ENCODE results near the gene EFNA2.

DNA sequence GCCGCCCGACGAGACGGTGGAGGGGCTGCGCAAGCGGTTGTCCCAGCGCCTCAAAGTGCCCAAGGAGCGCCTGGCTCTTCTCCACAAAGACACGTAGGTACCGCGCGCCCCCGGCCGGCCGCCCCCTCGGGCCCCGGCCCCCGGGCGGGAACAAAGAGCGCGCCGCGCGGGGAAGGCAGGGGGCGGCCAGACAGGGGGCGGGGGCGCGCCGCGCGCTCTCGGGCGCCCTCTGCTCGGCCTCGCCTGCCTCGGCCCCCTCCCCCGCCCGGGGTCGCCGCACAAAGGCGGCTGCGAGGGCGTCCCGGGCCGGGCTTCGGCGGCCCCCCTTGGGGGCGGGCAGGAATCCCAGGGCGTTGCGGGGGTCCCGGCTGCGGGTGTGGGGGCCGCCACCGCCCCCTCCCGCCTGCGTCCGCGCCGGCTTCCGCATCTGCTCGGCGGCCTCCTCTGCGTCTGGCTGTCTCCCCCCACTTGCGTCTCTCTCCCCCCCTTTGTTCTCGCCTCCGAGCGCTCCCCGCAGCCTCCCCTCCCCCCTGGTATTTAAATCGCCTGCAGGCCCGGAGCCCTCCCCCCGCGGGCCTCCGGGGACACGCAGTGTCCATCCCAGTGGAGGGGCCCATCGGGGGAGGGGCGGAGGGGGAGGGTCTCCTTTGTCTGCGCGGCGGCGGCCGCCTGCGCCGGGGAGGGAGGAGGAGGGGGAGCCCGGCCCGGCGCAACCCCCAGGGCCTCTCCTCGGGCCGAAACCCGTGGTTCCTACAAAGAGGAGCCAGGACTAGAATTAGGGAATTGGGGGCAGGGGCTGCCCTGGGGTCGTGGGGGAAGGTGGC lies 35.0 kb upstream of the EFNA2 start:
- TF ChIP-seq, protein P1, sequence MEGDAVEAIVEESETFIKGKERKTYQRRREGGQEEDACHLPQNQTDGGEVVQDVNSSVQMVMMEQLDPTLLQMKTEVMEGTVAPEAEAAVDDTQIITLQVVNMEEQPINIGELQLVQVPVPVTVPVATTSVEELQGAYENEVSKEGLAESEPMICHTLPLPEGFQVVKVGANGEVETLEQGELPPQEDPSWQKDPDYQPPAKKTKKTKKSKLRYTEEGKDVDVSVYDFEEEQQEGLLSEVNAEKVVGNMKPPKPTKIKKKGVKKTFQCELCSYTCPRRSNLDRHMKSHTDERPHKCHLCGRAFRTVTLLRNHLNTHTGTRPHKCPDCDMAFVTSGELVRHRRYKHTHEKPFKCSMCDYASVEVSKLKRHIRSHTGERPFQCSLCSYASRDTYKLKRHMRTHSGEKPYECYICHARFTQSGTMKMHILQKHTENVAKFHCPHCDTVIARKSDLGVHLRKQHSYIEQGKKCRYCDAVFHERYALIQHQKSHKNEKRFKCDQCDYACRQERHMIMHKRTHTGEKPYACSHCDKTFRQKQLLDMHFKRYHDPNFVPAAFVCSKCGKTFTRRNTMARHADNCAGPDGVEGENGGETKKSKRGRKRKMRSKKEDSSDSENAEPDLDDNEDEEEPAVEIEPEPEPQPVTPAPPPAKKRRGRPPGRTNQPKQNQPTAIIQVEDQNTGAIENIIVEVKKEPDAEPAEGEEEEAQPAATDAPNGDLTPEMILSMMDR (IDR thresholded peaks at IDR 0.05; ENCODE audit: low read depth, low read length, poor library complexity, severe bottlenecking), result no peak
- no peak for TF ChIP-seq EZH2phosphoT487 (IDR thresholded peaks at IDR 0.05; ENCODE audit: borderline replicate concordance, low read length)

Measured in DOHH2 (cell line).